VCaP (cell line): ENCODE measurements around the gene NOP16.

Source experiments
- H3K27ac ChIP-seq: fragments of 450-650 bp; 2 replicates; pipeline ENCODE4 v1.5.1; 2017
- CTCF ChIP-seq: fragments of 450-650 bp; conservative IDR thresholded peaks from 2 replicates; pipeline ENCODE4 v1.5.1; 2017; ENCODE audit warnings: mild to moderate bottlenecking, moderate library complexity

Gene NOP16

GRCh38 chr5:176425138-176425537, 36.7 kb upstream of the NOP16 start:
- TF ChIP-seq CTCF = no peak
- H3K27ac ChIP-seq = no peak overlapping the region

GRCh38 chr5:176424181-176424580, 35.8 kb upstream of the NOP16 start:
- no peak overlapping the region for H3K27ac ChIP-seq
- no peak for TF ChIP-seq CTCF

GRCh38 chr5:176420972-176421544, 32.7 kb upstream of the NOP16 start:
- no peak for TF ChIP-seq CTCF
- no peak overlapping the region for H3K27ac ChIP-seq

GRCh38 chr5:176420086-176420485, 31.7 kb upstream of the NOP16 start:
- no peak overlapping the region for H3K27ac ChIP-seq
- no peak for TF ChIP-seq CTCF

- H3K27ac ChIP-seq = no peak overlapping the region
- TF ChIP-seq CTCF = no peak
Observed at GRCh38 chr5:176418251-176418650, 29.9 kb upstream of the NOP16 start.

GRCh38 chr5:176416965-176417364, 28.6 kb upstream of the NOP16 start:
- no peak for TF ChIP-seq CTCF
- peak overlapping the region; percentile 92 for H3K27ac ChIP-seq

GRCh38 chr5:176415952-176416924, 27.8 kb upstream of the NOP16 start, which contains the start of gene CLTB:
TSS of gene CLTB (minus strand) at chr5:176416539. CDS start at chr5:176416363, 176 bp downstream.
- H3K27ac ChIP-seq = peak within 1 kb of the TSS; percentile 92
- TF ChIP-seq CTCF = peak; percentile 98
